ENCODE results near the gene NDFIP1.

DNA sequence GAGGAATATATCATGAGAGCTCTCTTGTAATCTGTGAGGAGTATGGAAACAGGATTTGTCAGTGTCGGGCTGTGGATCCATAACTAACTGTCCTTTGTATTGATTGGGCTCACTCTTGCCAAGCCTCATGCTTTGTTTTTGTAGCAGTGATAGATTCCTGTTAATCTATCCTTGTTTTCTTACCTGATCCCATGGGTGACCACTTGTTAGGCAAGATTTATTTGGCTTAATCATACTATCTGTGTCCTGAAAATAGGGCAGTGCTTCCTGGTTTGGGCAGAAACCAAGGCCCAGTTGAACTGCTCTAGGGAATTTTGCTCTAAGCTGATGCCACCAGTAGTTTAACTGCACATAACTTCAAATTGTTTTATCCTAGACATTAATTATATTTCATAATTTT is 6.1 kb downstream of the NDFIP1 start:
- TF ChIP-seq, protein P1, sequence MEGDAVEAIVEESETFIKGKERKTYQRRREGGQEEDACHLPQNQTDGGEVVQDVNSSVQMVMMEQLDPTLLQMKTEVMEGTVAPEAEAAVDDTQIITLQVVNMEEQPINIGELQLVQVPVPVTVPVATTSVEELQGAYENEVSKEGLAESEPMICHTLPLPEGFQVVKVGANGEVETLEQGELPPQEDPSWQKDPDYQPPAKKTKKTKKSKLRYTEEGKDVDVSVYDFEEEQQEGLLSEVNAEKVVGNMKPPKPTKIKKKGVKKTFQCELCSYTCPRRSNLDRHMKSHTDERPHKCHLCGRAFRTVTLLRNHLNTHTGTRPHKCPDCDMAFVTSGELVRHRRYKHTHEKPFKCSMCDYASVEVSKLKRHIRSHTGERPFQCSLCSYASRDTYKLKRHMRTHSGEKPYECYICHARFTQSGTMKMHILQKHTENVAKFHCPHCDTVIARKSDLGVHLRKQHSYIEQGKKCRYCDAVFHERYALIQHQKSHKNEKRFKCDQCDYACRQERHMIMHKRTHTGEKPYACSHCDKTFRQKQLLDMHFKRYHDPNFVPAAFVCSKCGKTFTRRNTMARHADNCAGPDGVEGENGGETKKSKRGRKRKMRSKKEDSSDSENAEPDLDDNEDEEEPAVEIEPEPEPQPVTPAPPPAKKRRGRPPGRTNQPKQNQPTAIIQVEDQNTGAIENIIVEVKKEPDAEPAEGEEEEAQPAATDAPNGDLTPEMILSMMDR (conservative IDR thresholded peaks at IDR 0.05; ENCODE audit: low read depth, low read length) = no peak
- TF ChIP-seq POLR2A (IDR thresholded peaks at IDR 0.05; ENCODE audit: low read depth, low read length) (no peak), RCOR1 (IDR thresholded peaks at IDR 0.05; ENCODE audit: insufficient replicate concordance, low read length) (no peak), CHD1 (IDR thresholded peaks at IDR 0.05; ENCODE audit: low read depth, low read length) (no peak), BHLHE40 (IDR thresholded peaks at IDR 0.05; ENCODE audit: low read depth, low read length) (no peak), SMC3 (IDR thresholded peaks at IDR 0.05; ENCODE audit: low read depth, low read length) (no peak), CEBPB (IDR thresholded peaks at IDR 0.05; ENCODE audit: low read depth, low read length) (no peak)
- TF ChIP-seq, protein P2, sequence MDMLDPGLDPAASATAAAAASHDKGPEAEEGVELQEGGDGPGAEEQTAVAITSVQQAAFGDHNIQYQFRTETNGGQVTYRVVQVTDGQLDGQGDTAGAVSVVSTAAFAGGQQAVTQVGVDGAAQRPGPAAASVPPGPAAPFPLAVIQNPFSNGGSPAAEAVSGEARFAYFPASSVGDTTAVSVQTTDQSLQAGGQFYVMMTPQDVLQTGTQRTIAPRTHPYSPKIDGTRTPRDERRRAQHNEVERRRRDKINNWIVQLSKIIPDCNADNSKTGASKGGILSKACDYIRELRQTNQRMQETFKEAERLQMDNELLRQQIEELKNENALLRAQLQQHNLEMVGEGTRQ (IDR thresholded peaks at IDR 0.05; ENCODE audit: low read depth, low read length) = no peak
